HG02610 (cell line): ENCODE data around the gene ELOB.
A peak's percentile ranks its signal among the peaks of the same experiment; 100 is the strongest.

Experiments
- ATAC-seq: cut with Tn5 transposase; IDR thresholded peaks from one replicate; pipeline ENCODE4 v1.9.1; 2021; ENCODE audit warnings: mild to moderate bottlenecking, moderate library complexity; ENCODE audit not compliant: unreplicated experiment

The ELOB gene

GRCh38 chr16:2784358-2785100 is 7.4 kb upstream of the ELOB start:
- ATAC-seq: no peak

- ATAC-seq: no peak
Observed at GRCh38 chr16:2783581-2784357, 6.7 kb upstream of the ELOB start.

- ATAC-seq: no peak
Observed at GRCh38 chr16:2782583-2783351, 5.7 kb upstream of the ELOB start.

GRCh38 chr16:2779978-2780898 is 3.2 kb upstream of the ELOB start:
- no peak for ATAC-seq

- ATAC-seq: no peak
Observed at GRCh38 chr16:2779151-2779920, 2.3 kb upstream of the ELOB start.

- no peak for ATAC-seq
Observed at GRCh38 chr16:2778630-2778958, 1.5 kb upstream of the ELOB start.

- no peak for ATAC-seq
Observed at GRCh38 chr16:2777903-2778629, 986 bp upstream of the ELOB start.

- peak; percentile 22 for ATAC-seq
Observed at GRCh38 chr16:2776500-2777139, 460 bp downstream of the ELOB start.

- no peak for ATAC-seq
Observed at GRCh38 chr16:2775765-2776499, 1.1 kb downstream of the ELOB start.

GRCh38 chr16:2775131-2775716 is 1.9 kb downstream of the ELOB start:
- ATAC-seq: no peak

GRCh38 chr16:2774161-2774891 is 2.8 kb downstream of the ELOB start:
- ATAC-seq: no peak

- no peak for ATAC-seq
Observed at GRCh38 chr16:2773188-2773968, 3.7 kb downstream of the ELOB start.

- no peak for ATAC-seq
Observed at GRCh38 chr16:2771496-2772402, 5.3 kb downstream of the ELOB start.

GRCh38 chr16:2770057-2770951 is 6.8 kb downstream of the ELOB start:
- ATAC-seq: no peak
